ENCODE data around the gene DSCAML1. TPM values are rescaled to one million over a fixed set of nuclear protein-coding genes. Genes with fewer than 3 reads are reported as not detected.

Gene DSCAML1
- total RNA-seq, 1 donor from 2014 or later, result 2.5 TPM

DNA sequence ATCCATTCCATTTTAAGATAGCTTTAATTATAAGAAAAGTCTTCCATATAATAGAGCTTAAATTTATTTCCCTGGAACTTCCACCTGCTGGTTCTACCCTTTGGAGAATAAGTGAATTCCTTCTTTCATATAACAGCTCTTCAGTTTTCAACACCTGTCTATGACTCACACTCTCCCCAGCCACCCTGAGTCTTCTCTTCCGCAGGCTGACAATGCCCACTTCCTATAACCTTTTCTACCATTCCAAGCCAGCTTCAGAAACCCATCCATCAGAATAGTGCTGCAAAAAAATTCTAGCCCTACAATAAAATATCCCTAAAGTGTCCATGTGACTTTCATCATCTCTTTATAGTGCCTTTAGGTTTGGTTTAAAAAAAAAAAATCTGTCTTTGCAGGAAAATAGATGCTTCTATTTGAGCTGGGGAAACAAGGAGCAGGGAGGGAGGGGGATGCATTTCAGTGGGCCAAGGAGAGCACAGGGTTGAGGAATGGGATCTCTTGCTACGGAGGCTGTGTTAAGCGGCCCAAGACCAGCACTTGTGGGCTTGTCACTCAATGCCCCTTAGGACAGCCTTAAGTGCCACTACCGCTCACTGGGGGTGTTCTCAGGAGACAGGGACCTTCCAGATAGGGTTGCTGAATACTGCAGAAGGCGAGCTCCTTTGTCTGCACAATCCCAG, 178.6 kb downstream of the DSCAML1 start:
- Mint-ChIP-seq H3K4me3 (no peak overlapping the region), H3K9me3 (peaks cover 9% of the 10 kb centered on the region), H3K4me1 (no peaks in the 10 kb centered on the region), H3K27ac (no peak overlapping the region), H3K36me3 (no peaks in the 10 kb centered on the region), H3K27me3 (ENCODE audit: low read depth) (peaks cover 51% of the 10 kb centered on the region)
- no peak for DNase-seq (ENCODE audit: low spot score in 2 of 2, unreplicated experiment in 2 of 2)
- TF ChIP-seq, protein P1, sequence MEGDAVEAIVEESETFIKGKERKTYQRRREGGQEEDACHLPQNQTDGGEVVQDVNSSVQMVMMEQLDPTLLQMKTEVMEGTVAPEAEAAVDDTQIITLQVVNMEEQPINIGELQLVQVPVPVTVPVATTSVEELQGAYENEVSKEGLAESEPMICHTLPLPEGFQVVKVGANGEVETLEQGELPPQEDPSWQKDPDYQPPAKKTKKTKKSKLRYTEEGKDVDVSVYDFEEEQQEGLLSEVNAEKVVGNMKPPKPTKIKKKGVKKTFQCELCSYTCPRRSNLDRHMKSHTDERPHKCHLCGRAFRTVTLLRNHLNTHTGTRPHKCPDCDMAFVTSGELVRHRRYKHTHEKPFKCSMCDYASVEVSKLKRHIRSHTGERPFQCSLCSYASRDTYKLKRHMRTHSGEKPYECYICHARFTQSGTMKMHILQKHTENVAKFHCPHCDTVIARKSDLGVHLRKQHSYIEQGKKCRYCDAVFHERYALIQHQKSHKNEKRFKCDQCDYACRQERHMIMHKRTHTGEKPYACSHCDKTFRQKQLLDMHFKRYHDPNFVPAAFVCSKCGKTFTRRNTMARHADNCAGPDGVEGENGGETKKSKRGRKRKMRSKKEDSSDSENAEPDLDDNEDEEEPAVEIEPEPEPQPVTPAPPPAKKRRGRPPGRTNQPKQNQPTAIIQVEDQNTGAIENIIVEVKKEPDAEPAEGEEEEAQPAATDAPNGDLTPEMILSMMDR (IDR thresholded peaks at IDR 0.05; ENCODE audit: unreplicated experiment), result no peak

DNA sequence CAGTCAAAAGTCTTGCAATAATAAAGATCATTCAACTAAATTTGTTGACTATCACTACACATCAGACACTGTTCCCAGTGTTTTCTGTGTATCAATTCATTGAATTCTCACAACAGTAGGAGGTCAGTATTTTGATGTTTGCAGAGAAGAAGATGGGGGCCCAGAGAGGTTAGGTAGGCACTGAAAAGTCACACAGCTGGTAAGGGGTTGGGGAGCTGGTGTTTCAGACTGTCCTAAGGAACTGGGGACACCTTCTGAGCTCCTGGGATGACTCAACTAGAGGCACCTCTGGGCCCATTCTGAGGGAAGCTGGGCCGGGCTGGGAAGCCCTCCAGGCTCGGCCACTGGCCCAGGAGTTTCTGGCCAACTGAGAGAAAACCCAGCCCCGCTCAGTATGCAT, 180.0 kb downstream of the DSCAML1 start:
- H3K27me3 Mint-ChIP-seq (ENCODE audit: low read depth), result peaks cover 65% of the 10 kb centered on the region
- no peaks in the 10 kb centered on the region for H3K36me3 Mint-ChIP-seq

DNA sequence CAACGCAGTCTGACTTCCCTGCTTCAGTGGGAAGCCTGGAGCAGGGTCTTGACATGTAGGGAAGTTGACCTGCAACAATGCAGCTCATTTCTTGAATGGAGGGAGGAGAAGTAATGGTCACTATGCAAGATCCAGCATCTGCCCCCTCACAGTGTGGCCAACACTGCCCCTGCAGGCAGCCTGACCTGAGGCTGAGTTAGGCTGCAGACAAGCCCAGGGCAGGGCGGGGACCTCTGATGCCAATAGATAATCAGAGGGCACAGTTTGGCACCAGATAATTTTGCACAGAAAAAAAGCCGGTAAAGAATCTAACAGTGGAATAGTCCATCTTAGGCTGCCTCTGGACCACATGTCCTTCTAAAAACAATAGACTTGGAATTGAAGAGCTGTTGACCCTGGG, 182.3 kb downstream of the DSCAML1 start:
- H3K27me3 Mint-ChIP-seq (ENCODE audit: low read depth), result peaks cover 81% of the 10 kb centered on the region
- no peak overlapping the region for H3K27ac Mint-ChIP-seq
- TF ChIP-seq, protein P1 (IDR thresholded peaks at IDR 0.05; ENCODE audit: unreplicated experiment), result no peak
- DNase-seq (ENCODE audit: low spot score in 2 of 2, unreplicated experiment in 2 of 2), result no peak
- H3K9me3 Mint-ChIP-seq, result no peaks in the 10 kb centered on the region
- H3K4me3 Mint-ChIP-seq, result no peak overlapping the region
- no peaks in the 10 kb centered on the region for H3K36me3 Mint-ChIP-seq
- H3K4me1 Mint-ChIP-seq, result no peaks in the 10 kb centered on the region

More for the DNA sequence above, 180.0 kb downstream of the DSCAML1 start:
- DNase-seq (ENCODE audit: low spot score in 2 of 2, unreplicated experiment in 2 of 2), result no peak
- peaks cover 9% of the 10 kb centered on the region for H3K9me3 Mint-ChIP-seq
- no peaks in the 10 kb centered on the region for H3K4me1 Mint-ChIP-seq
- TF ChIP-seq, protein P1 (IDR thresholded peaks at IDR 0.05; ENCODE audit: unreplicated experiment), result no peak
- no peak overlapping the region for H3K27ac Mint-ChIP-seq
- no peak overlapping the region for H3K4me3 Mint-ChIP-seq

DNA sequence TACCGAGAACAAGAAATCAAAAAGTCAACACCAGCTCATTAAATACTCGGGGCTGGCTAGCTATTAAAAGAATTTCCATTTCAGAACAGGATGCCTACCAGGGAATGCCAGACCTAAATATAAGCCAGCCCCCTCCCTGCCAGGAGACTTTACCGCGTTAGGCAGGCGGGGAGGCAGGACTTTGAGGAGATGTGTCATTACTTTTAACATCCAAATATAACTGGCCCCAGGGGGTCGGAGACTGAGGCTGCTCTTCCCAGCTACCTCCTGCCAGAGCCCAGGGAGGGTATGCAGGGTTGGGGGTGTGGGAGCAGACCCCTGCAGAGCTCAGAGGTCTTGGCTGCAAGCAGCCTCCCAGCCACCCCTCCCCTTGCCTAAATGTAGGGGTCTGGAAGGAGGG, 183.5 kb downstream of the DSCAML1 start:
- DNase-seq (ENCODE audit: low spot score in 2 of 2, unreplicated experiment in 2 of 2), result no peak
- Mint-ChIP-seq H3K27ac (no peak overlapping the region), H3K4me1 (no peaks in the 10 kb centered on the region), H3K4me3 (no peak overlapping the region), H3K9me3 (no peaks in the 10 kb centered on the region), H3K36me3 (no peaks in the 10 kb centered on the region), H3K27me3 (ENCODE audit: low read depth) (peaks cover 86% of the 10 kb centered on the region)
- TF ChIP-seq, protein P1 (IDR thresholded peaks at IDR 0.05; ENCODE audit: unreplicated experiment), result no peak

DNA sequence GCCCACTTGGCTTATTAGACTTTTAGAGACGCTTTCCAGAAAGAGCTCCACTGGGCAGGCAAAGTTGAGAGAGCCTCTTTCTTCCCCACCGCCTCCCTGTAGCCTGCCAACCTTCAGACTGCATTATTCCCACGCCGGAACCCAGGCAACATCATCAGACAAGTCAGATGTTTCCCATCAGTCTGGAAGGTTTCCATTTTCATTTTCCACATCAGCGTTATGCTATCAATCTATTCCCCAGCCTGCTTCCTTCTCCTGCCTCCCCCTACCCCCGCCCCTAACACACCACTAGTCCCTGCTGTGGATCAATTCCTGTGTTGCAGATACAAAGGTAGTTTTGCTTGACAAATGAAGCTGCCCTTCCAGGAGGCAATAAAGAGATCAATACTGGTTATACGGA, 184.8 kb downstream of the DSCAML1 start:
- Mint-ChIP-seq H3K4me3 (no peak overlapping the region), H3K27ac (no peak overlapping the region), H3K36me3 (no peaks in the 10 kb centered on the region), H3K27me3 (ENCODE audit: low read depth) (peaks cover 82% of the 10 kb centered on the region), H3K4me1 (no peaks in the 10 kb centered on the region), H3K9me3 (no peaks in the 10 kb centered on the region)
- DNase-seq (ENCODE audit: low spot score in 2 of 2, unreplicated experiment in 2 of 2), result no peak
- TF ChIP-seq, protein P1 (IDR thresholded peaks at IDR 0.05; ENCODE audit: unreplicated experiment), result no peak
